ENCODE results near the gene GLB1L3.

The GLB1L3 gene

DNA sequence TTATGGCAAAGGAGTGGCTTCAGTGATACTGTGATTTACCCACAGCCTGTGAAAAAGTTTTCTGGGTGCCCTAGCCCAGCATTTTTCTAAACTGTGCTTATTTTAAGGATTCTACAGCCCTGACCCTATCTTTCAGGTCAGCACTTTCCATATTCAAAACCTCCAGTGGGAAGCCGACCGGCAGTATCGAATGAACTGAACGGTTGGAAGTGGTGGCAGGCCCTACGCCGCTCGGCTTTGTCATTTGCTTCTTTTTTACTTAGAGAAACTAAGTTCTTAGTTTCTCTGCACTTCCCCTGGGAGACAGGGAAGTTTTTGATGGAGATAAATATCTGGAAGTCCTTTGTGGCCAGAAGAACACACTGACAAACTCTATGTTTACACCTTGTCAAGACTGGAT, 56.6 kb downstream of the GLB1L3 start:
- H3K4me3 ChIP-seq (ENCODE audit: low read depth, low read length), result no peak overlapping the region
- TF ChIP-seq, protein P1, sequence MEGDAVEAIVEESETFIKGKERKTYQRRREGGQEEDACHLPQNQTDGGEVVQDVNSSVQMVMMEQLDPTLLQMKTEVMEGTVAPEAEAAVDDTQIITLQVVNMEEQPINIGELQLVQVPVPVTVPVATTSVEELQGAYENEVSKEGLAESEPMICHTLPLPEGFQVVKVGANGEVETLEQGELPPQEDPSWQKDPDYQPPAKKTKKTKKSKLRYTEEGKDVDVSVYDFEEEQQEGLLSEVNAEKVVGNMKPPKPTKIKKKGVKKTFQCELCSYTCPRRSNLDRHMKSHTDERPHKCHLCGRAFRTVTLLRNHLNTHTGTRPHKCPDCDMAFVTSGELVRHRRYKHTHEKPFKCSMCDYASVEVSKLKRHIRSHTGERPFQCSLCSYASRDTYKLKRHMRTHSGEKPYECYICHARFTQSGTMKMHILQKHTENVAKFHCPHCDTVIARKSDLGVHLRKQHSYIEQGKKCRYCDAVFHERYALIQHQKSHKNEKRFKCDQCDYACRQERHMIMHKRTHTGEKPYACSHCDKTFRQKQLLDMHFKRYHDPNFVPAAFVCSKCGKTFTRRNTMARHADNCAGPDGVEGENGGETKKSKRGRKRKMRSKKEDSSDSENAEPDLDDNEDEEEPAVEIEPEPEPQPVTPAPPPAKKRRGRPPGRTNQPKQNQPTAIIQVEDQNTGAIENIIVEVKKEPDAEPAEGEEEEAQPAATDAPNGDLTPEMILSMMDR (conservative IDR thresholded peaks at IDR 0.05; ENCODE audit: low read depth, low read length), result no peak
- no peak for DNase-seq (ENCODE audit: low read depth)

- peak; percentile 10 for DNase-seq (ENCODE audit: low read depth)
- TF ChIP-seq, protein P1 (conservative IDR thresholded peaks at IDR 0.05; ENCODE audit: low read depth, low read length), result no peak
- H3K4me3 ChIP-seq (ENCODE audit: low read depth, low read length), result no peak overlapping the region
These were observed 57.1 kb downstream of the GLB1L3 start for GRCh38 chr11:134333312-134333711.

DNA sequence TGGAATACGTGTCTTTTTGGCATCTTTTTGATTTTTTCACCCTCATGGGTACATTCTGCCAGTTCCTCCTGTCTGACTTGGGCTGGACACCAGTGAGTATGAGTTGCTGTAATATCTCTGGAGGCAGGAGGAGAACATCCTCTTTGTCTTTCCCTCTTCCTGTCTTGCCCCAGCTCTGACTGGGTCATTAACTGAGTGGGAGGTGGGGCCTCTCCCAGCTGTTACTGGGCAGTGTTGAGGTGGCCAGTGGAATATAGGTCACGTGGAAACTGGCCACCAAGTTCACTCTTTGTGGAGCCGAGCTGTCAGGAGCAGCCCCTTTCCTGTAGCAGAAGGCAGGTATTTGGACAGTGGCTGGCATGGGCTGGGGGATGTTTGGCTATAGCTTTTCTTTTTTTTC, 57.8 kb downstream of the GLB1L3 start:
- TF ChIP-seq, protein P1 (conservative IDR thresholded peaks at IDR 0.05; ENCODE audit: low read depth, low read length), result no peak
- DNase-seq (ENCODE audit: low read depth), result no peak
- no peak overlapping the region for H3K4me3 ChIP-seq (ENCODE audit: low read depth, low read length)

- H3K4me3 ChIP-seq (ENCODE audit: low read depth, low read length), result no peak overlapping the region
- TF ChIP-seq, protein P1 (conservative IDR thresholded peaks at IDR 0.05; ENCODE audit: low read depth, low read length), result no peak
- DNase-seq (ENCODE audit: low read depth), result no peak
These were observed 58.8 kb downstream of the GLB1L3 start for GRCh38 chr11:134334796-134335571.

DNA sequence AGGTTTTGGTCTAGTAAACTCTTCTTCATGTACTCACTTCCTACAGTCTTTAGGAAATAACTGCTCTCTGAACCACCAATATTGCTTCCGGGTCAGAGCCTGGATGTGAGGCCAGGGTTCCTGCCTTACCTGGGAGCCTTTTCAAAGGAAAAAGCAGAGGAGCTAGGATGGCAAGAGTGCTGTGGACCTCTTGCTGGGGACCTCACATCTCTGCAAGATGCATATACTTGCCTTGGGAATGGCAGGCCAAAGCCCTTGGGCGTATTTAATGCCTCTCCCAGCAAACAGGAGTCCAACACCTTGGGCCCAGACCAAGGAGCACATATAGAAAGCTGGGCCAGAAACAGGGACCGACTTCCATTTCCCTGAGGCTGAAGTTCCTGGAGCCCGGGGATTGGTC, 60.9 kb downstream of the GLB1L3 start:
- H3K4me3 ChIP-seq (ENCODE audit: low read depth, low read length), result no peak overlapping the region
- TF ChIP-seq, protein P1 (conservative IDR thresholded peaks at IDR 0.05; ENCODE audit: low read depth, low read length), result no peak
- DNase-seq (ENCODE audit: low read depth), result no peak

GRCh38 chr11:134338068-134338467, 61.9 kb downstream of the GLB1L3 start:
- TF ChIP-seq, protein P1 (conservative IDR thresholded peaks at IDR 0.05; ENCODE audit: low read depth, low read length), result no peak
- no peak for DNase-seq (ENCODE audit: low read depth)
- no peak overlapping the region for H3K4me3 ChIP-seq (ENCODE audit: low read depth, low read length)

DNA sequence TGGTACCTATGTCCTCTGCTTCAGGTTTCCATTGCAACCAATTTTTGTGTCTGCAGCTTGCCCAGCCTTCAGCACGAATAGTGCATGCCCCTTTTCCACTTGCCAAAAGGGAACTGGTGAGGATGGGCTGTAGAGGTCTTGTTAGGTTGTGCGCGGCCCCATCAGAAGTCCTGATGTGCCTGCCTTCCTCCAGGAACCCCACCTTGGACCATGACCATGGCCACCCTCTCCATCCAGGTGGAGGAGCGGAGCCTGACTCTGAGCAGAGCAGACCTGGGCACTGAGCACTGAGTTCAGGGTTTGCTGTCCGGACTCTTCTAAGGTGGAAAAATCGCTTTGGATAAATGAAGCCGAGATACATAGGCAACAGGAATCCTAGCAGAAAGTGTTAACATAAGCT, 62.5 kb downstream of the GLB1L3 start:
- DNase-seq (ENCODE audit: low read depth), result no peak
- no peak overlapping the region for H3K4me3 ChIP-seq (ENCODE audit: low read depth, low read length)
- TF ChIP-seq, protein P1 (conservative IDR thresholded peaks at IDR 0.05; ENCODE audit: low read depth, low read length), result no peak

Data from choroid plexus epithelial cell (primary cell).